HG03066 (cell line): Measurements from ENCODE around the gene FGD4.

ENCODE experiments used
- ATAC-seq: cut with Tn5 transposase; IDR thresholded peaks from one replicate; pipeline ENCODE4 v1.9.1; 2021; ENCODE audit warnings: low read depth; ENCODE audit not compliant: unreplicated experiment

FGD4 gene

DNA sequence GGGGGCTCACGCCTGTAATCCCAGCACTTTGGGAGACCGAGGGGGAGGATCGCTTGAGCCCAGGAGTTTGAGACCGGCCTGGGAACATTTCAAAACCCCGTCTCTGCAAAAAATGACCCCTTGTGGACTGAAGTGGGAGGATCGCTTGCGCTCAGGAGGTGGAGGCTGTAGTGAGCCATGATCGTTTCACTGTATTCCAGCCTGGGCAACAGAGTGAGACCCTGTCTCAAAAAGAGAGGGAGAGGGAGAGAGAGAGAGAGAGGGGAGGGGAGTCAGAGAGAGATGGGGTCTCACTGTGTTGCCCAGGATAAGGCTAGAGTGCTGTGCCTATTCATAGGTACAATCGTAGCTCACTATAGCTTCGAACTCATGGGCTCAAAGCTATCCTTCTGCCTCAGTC, 2.8 kb downstream of the FGD4 start:
- ATAC-seq = no peak

DNA sequence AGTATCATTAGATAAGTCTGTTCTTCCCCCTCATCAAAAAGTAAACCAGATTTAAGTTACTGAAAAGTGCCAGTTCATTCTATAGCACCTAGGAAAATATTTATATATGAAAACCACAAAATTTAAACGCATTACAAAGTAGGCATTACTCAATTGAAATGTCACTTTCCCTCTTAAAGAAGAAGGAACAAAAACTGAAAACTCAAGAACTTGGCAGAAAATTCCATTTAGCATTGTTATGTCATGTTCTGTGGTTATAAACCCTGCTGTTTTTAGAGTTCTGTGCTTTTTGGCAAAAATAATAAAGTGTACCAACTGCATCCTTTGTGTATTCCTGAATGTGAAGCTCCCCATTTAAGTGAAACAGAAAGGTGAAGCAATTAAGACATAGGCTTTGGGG, 3.6 kb downstream of the FGD4 start:
- no peak for ATAC-seq

DNA sequence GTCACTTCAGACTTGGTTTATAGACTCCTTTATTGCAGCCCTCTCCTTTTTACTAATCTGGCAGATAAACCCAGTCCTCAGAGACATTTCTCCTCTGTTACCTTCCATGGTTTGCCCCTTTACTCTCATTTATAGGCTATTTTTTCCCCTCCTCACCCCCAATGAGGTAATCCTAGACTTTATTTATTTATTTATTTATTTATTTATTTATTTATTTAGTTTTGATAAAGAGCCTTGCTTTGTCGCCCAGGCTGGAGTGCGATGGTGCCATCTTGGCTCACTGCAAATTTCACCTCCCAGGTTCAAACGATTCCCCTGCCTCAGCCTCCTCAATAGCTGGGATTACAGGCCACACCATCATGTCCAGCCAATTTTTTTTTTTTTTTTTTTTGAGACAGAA, 8.4 kb downstream of the FGD4 start:
- no peak for ATAC-seq

DNA sequence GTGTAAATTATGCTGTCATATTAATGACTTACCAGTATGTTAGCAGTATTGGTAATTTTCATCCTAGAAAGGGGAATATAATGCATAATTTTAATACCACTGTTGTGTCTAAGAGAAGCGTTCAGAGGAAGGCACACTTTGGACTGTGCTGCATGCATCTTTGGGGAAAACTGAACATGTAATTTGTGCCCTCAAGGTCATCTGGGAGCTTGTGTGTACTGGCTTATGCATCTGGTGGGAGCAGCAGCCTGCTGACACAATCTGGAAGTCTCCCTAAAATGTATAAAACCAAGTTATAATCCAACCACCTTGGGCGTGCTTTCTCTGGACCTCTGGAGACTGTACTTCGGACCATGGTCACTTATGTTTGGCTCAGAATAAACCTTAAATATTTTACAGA, 14.1 kb downstream of the FGD4 start:
- no peak for ATAC-seq

DNA sequence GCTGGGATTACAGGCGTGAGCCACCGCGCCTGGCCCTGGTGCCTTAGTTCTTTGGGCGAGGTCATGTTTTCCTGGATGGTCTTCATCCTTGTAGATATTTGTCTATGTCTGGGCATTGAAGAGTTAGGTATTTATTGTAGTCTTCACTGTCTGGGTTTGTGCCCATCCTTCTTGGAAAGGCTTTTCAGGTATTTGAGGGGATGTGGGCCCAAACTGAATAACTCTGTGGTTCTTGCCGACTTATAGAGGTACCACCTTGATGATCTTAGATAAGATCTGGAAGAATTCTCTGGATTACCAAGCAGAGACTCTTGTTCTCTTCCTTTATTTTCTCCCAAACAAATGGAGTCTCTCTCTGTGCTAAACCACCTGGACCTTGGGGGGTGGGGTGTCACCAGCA, 18.9 kb downstream of the FGD4 start:
- ATAC-seq = no peak

DNA sequence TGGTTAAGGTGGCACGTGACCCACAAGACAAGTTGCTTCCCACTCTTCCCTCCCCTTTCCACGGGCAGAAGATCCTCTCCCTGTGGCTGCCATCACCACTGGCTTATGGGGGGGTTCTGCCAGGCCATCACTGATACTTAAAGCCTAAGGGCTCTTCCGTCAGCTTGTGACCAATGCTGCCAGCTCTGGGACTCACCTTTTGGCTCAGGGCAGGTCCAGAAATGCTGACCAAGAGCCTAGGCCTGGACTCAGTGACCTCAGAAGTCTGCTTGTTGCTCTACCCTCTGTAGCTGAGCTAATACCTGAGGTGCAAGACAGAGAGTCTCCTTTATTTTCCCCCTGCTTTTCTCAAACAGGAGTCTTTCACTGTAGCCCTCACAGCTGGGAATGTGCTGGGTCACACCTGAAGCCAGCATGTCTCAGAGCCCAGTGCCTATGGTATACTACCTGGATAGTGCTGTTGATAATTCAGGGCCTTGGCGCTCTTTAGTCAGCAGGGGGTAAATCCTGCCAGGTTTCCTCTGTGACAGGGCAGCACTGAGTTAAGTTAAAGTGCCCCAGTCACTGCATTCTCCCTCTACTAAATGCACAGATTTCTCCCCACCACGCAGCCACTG, 19.7 kb downstream of the FGD4 start:
- ATAC-seq = no peak

DNA sequence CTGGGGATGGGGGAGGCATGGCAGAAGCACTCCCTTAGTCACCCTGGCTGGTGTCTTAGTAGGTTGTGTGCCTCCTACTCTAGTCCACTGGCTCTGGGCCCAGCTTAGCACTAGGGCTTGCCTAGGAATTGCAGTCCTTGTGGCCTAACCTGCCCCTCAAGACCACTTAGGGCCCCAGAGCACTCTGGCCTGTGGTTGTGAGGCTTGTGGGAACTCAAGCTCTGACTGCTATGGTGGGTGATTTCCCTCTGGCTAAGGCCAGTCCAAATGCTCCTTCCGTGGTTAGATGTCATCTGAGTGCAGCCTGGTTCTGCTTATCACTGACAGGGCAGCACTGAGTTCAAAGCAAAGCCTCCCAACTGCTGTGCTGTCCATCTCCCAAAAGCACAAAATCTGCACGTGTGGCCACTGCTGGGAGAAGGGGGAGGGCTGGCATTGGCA, 20.2 kb downstream of the FGD4 start:
- ATAC-seq = no peak

DNA sequence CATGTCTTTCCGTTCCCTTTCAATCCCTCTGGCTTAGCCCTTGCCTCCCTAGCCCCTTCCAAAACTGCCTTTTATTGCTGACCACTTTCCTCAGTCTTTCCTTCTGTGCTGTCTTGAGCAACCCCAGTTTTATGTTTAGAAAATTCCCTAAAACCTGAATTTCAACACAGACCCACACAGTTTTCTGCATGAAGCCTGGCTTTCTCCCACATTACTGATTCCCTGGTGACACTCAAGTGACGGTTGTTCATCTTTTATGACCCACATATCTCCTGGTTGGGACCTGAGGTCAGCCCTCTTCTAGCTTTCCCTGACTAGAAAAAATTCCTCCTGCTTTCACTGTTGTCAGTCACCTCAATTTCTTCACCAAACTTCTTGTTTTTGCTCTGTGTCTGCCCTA, 21.0 kb downstream of the FGD4 start:
- no peak for ATAC-seq

DNA sequence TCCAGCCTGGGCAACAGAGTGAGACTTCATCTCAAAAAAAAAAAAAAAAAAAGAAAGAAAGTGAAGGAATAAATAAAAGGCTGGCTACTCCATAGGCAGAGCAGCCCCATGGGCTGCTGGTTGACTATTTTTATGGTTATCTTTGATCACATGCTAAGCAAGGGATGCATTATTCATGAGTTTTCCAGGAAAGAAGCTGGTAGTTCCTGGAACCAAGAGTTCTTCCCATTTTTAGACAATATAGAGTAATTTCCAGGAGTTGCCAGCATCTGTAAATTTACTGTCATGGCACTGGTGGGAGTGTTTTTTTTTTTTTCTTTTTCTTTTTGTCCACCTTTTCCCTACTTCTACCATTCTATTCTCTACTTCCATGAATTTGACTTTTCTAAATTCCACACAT, 24.2 kb downstream of the FGD4 start:
- no peak for ATAC-seq

DNA sequence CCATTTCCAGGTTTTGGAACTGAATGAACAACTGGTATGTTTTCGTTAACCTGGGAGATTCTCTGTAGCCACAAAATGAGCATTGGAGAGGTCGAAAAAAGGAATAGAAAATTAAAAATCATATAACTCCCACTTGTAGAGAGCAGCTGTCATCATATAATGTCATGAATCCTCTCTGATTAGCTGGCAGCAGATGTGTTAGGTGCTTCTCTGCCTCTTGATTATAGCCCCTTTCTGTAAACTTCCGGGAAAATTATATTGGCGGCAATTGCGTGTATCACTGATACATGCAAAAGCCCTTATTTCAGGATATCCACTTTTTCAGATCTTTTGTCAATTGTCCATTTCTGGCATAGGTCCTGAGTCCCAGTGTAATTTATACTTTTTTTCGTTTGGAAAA, 31.7 kb downstream of the FGD4 start:
- ATAC-seq = no peak

DNA sequence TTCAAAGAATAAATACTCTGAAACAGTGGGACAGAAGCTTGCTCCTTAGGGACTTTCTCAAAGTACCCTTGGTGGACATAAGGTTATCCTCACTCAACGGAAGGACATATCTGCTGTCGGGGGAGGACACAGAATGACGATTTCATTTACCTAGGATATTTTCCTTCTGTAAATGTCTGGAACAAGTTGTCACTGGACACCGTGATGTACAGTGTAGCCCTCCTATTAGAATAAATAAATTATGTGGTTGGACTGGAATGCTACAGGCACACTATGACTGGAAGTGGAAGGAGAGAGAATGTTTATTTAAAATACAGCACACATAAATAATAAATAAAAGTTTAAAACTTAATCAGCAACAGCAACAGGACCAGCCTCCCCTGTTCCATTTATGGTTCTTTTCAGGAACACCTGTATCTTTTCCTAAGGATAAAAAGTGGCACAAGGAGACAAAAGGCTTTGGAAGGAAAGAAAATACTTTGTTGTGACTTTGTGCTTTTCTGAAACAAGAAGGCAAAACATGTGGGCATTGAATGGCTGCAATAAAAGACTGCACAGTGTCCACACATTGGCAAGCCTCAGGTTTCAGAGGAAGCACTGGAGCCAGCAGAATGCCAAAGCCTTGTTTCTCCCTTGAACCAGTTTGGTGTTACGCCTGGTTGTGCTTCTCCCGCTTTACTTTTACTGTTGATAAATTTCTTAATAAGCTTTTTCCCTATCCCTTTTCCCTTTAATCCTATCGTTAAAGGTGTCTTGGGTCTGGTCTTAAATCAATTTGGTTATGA, 36.8 kb downstream of the FGD4 start:
- no peak for ATAC-seq

DNA sequence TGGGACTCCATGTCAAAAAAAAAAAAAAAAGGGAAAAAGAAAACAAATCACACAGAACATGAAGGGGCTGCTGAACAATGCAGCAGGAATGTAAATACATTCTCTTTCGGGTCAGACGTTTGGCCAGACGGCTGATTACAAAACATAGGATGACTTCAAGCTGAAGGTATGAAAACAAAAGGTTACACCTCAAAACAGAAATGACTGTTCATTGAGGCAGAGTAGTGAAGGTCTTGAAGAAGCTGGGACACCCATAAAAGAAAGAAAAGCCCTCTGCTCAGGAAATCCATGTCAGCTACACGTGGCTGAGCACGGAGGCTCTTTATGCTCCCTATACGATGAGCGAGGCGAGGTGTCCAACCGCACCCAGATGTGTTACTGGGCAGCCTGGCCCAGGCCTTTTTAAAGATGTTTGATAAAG, 37.7 kb downstream of the FGD4 start:
- no peak for ATAC-seq

DNA sequence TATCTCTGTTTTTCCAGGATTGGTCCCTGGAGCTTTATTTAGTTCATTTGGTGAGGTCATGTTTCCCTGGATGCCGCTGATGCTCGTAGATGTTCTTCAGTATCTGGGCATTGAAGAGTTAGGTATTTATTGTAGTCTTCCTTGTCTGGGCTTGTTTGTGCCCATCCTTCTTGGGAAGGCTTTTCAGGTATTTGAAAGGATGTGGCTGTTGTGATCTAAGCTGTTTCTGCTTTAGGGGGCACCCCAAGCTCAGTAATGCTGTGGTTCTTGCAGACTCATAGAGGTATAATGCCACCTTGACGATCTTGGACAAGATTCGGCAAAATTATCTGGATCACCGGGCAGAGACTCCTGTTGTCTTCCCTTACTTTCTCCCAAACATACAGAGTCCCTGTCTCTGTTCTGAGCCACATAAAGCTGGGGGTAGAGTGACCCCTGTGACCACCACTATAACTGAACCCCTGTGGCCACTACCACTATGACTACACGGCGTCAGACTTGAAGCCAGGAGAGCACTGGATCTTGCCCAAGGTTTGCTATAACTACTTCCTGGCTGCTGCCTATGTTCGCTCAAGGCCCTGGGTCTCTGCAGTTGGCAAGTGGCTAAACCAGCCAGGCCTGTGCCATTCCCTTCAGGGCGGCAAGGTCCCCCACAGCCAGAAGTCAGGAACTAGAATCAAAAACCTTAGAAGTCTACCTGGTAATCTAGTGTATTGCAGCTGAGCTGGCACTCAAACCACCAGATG, 40.9 kb downstream of the FGD4 start:
- ATAC-seq = no peak

DNA sequence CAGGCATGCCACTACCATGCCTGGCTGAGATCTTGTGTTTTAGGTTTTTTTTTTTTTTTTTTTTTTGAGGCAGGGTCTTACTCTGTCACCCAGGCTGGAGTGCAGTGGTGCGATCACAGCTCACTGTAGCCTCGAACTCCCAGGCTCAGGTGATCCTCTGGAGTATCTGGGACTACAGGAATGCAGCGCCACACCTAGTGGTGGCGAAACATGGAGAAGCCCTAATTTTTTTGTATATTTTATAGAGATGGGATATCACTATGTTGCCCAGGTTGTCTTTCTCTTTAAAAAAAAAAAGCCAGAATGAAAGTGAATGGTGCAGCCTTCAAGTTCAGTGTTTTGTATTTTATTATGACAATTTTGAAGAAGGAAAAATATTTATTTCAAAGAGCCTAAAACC, 44.1 kb downstream of the FGD4 start:
- ATAC-seq = no peak

DNA sequence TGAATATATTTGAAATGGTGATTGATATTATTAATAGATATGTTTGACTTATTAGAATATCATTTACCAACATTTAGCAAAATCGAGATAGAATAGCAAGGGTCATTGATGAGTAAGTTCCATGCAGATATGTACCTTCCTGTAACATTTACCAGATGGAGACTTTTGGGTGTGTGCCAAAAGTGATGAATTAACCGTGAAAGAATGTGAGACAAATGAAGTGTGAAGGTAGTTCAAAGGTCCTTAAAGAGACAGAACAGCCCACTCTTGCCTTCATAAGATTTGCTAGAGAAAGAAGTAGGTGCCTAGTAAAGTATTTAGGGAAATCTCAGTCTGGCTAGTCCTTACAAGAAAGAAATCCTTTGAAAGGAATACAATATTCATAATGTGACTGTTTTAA, 45.5 kb downstream of the FGD4 start:
- ATAC-seq = no peak

DNA sequence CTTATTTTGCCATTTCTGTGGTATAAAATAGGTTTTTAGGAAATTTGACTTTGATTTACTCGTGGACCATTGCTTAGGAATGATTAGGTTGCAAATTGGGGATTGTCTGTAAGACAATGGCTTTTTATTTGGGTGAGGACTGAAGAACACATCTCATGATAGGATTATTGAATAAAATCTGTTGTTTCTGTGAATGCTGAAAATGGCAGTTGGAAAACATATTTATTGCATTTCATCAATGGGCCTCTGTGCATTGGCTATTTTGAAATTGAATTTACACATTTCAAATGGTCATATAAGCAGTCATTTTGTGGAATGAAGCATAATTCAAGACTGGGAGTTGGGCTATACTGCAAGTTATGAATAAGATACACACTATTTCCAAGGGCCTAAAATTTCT, 46.0 kb downstream of the FGD4 start:
- no peak for ATAC-seq

DNA sequence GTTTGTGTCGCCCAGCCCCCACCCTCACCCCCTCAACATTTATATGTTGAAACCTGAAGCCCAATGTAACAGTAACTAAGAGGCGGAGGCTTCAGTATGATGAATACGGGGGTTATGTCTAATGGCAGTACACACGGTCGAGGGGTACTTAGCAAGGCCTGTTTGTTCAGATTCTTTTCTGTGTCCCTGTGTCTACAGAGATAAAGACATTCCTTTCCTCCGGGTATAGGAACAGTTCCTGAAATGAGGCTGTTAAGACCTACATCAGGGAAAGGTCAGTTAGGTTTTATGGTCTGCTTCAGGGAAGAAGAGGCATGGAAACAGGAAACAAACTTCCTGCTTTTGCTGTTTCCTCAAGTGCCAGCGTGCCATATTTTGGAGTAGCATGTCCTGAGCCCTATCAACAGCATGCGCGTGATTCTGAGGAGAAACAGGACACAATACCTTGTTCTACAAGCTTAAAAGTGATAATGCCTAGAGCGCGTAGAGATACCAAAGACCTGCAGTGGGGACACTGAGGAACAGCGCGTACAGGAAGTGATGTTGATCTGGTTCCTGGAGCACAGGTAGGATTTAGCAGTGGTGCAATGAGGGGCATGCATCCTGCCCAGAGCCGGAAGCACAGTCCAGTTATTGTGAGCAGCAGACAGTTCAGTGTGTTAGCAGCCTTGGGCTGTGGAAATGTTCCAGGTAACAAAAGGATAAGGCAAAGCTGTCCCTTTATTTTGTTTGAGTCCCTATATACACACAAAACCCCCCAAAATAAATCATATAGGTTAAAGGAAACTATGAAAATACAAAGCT, 47.2 kb downstream of the FGD4 start:
- no peak for ATAC-seq

DNA sequence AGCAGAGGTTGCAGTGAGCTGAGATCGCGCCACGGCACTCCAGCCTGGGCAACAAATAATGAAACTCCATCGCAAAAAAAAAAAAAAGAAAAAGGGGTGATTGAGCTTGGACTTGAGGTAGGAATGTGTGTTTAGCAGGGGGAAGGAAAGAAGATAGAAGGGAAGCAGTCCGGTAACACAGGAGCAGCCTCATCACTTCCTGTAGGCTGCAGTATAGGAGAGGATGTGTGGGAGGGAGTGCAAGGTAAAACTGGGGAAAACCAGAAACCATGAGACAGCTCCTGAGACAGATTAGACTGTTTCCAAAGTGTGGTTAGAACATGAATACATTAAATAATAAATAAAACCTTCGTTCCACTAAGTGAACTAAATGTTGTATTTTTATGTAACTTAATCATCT, 49.2 kb downstream of the FGD4 start:
- no peak for ATAC-seq

DNA sequence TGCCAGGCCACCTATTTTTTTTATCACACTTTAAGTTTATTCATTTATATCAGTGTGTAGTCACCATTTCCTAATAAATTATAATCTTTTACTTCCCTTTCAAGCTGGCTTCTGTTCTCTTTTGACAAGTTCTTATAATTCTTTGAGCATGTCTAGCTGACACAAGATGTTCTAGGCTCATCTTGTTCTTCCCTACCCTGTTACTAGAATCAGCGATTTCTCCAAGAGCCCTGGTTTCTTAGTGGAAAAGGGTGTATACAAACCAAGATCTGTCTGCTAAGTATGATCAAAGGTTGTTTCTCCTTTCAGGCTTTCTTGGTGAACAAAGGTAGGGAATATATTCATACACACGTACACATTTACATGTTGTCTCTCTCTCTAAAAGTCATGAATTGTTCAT, 51.0 kb downstream of the FGD4 start:
- ATAC-seq = no peak

DNA sequence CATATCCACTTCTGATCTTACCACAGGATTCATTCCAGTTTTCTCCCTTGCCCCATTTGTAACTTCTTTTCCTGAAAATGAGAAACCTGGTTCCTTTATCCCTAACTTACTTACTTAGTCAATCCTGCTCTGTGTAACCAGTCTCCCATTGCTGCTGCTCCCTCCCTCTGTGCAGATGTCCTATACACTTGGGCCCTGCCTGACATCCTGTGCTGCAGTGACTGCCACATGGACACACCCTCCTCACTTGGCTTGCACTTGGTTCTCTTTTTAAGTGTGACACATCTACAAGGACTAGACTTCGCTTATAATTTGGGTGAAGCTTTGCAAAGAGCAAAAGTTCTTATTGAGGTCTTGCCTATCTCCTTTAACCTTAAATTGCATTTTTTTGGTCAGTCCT, 51.4 kb downstream of the FGD4 start:
- no peak for ATAC-seq

DNA sequence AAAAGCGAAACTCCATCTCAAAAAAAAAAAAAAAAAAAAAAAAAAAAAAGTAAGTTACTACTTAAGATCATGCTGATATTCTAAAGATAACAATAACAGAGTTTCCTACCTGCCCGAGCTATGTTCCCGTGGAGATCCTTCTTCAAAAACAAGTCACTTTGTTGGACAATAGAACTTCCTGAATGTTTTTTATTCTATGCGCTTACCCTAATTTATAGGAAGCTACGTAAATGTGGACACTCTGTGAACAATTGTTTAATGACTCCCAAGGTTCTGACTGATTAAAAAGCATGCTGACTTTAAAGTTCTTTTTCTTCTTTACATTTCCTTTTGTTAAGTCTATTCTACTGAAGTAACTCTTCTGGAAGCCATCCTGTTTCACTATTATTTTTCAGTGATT, 52.5 kb downstream of the FGD4 start:
- ATAC-seq = no peak
